ENCODE measurements around the gene RAP1GAP.

Gene RAP1GAP

GRCh38 chr1:21589618-21590017 is 79.5 kb downstream of the RAP1GAP start:
- DNase-seq = no peak

GRCh38 chr1:21587602-21587953 is 81.6 kb downstream of the RAP1GAP start:
- no peak for DNase-seq

GRCh38 chr1:21586846-21587601 is 82.1 kb downstream of the RAP1GAP start:
- DNase-seq = no peak

- DNase-seq = no peak
Measured at GRCh38 chr1:21586222-21586621, 82.9 kb downstream of the RAP1GAP start.

- DNase-seq = no peak
Measured at GRCh38 chr1:21585037-21585436, 84.1 kb downstream of the RAP1GAP start.

GRCh38 chr1:21584096-21584495 is 85.1 kb downstream of the RAP1GAP start:
- DNase-seq = no peak

- no peak for DNase-seq
Measured at GRCh38 chr1:21579791-21580190, 89.4 kb downstream of the RAP1GAP start.

GRCh38 chr1:21577933-21578332 is 91.2 kb downstream of the RAP1GAP start:
- DNase-seq = no peak

GRCh38 chr1:21577324-21577723 is 91.8 kb downstream of the RAP1GAP start:
- DNase-seq = no peak

GRCh38 chr1:21576798-21577187 is 92.4 kb downstream of the RAP1GAP start:
- no peak for DNase-seq

- DNase-seq = no peak
Measured at GRCh38 chr1:21576031-21576797, 92.9 kb downstream of the RAP1GAP start.

- no peak for DNase-seq
Measured at GRCh38 chr1:21575351-21575942, 93.7 kb downstream of the RAP1GAP start.

- peak in 1 of 2 experiments; percentile 13 for DNase-seq
Measured at GRCh38 chr1:21574466-21575151, 94.5 kb downstream of the RAP1GAP start.

GRCh38 chr1:21573971-21574465 is 95.1 kb downstream of the RAP1GAP start:
- peak; percentile 32 to 79 for DNase-seq

- DNase-seq = no peak
Measured at GRCh38 chr1:21573475-21573874, 95.7 kb downstream of the RAP1GAP start.

- no peak for DNase-seq
Measured at GRCh38 chr1:21572735-21573277, 96.4 kb downstream of the RAP1GAP start.

GRCh38 chr1:21572221-21572620 is 96.9 kb downstream of the RAP1GAP start:
- DNase-seq = no peak

GRCh38 chr1:21570885-21571284 is 98.3 kb downstream of the RAP1GAP start:
- no peak for DNase-seq

- DNase-seq = no peak
Measured at GRCh38 chr1:21570528-21570875, 98.7 kb downstream of the RAP1GAP start.

- DNase-seq = no peak
Measured at GRCh38 chr1:21569820-21570527, 99.2 kb downstream of the RAP1GAP start.

GRCh38 chr1:21568809-21569385 is 100.3 kb downstream of the RAP1GAP start:
- no peak for DNase-seq

All from NCI-H526 (cell line).